Endodermal cell (in vitro differentiated cells): ENCODE measurements around the gene CCDC146. TPM values are rescaled to one million over a fixed set of nuclear protein-coding genes. Genes with fewer than 3 reads are reported as not detected.

ENCODE experiments used
- DNase-seq: peaks from one replicate; pipeline ENCODE4 v3.0.0-alpha.2; 2017
- H3K27ac ChIP-seq: 2 replicates; pipeline ENCODE4 v1.5.1; 2013; ENCODE audit warnings: mild to moderate bottlenecking, low read depth, low read length, moderate library complexity
- H3K27me3 ChIP-seq: 2 replicates; pipeline ENCODE4 v1.6.1; 2013; ENCODE audit warnings: mild to moderate bottlenecking, low read length, moderate library complexity; ENCODE audit not compliant: insufficient read depth, control insufficient read depth, poor library complexity, severe bottlenecking
- H3K36me3 ChIP-seq: 2 replicates; pipeline ENCODE4 v1.7.0; 2013; ENCODE audit warnings: mild to moderate bottlenecking, low read length, moderate library complexity; ENCODE audit not compliant: control insufficient read depth, insufficient read depth
- H3K4me1 ChIP-seq: one replicate; pipeline ENCODE4 v1.7.0; 2013; ENCODE audit warnings: low read length; ENCODE audit not compliant: control insufficient read depth, insufficient read depth
- H3K4me3 ChIP-seq: 2 replicates; pipeline ENCODE4 v1.5.1; 2013; ENCODE audit warnings: mild to moderate bottlenecking, low read length, moderate library complexity
- H3K9ac ChIP-seq: 2 replicates; pipeline ENCODE4 v1.6.1; 2013; ENCODE audit warnings: mild to moderate bottlenecking, low read length, moderate library complexity; ENCODE audit not compliant: poor library complexity, severe bottlenecking; ENCODE audit errors: extremely low read depth
- H3K9me3 ChIP-seq: 2 replicates; pipeline ENCODE4 v1.6.1; 2013; ENCODE audit warnings: mild to moderate bottlenecking, low read length, moderate library complexity; ENCODE audit not compliant: control insufficient read depth
- H3K27ac Mint-ChIP-seq: 2 replicates; pipeline ENCODE4 v1.8.0; 2020; ENCODE audit warnings: mixed read lengths
- H3K27me3 Mint-ChIP-seq: 2 replicates; pipeline ENCODE4 v1.8.0; 2021; ENCODE audit warnings: mild to moderate bottlenecking, mixed read lengths; ENCODE audit not compliant: insufficient read depth
- H3K36me3 Mint-ChIP-seq: 2 replicates; pipeline ENCODE4 v1.8.0; 2020; ENCODE audit warnings: low read depth, mixed read lengths
- H3K4me1 Mint-ChIP-seq: 2 replicates; pipeline ENCODE4 v1.8.0; 2020; ENCODE audit warnings: mixed read lengths
- H3K4me3 Mint-ChIP-seq: 2 replicates; pipeline ENCODE4 v1.8.0; 2020; ENCODE audit warnings: mild to moderate bottlenecking, moderate library complexity, mixed read lengths
- H3K9me3 Mint-ChIP-seq: 2 replicates; pipeline ENCODE4 v1.8.0; 2020; ENCODE audit warnings: mild to moderate bottlenecking, mixed read lengths
- CTCF ChIP-seq: fragments of 200-600 bp; sonication (generic); conservative IDR thresholded peaks from 2 replicates; pipeline ENCODE4 v1.5.0; 2021; ENCODE audit warnings: antibody characterized with exemption, mild to moderate bottlenecking
- WGBS, 2 experiments: methylation state at CpG; one replicate each; pipeline versions ENCODE4 v1.1.5 to v1.1.7; 2013; ENCODE audit warnings: missing lambda C conversion rate in 2 of 2, mixed read lengths in 1 of 2; ENCODE audit not compliant: insufficient coverage in 1 of 2, insufficient read length in 1 of 2; 5-methylcytosine and 5-hydroxymethylcytosine counted together
- total RNA-seq, 2 donors: library from RNA; stranded (reverse); fragmentation: NEBNext Ultra II Directional in 1 of 2; extraction: Animal tissue kit (Norgen Biotek cat#: 25700) in 1 of 2; gene quantifications; 2 replicates in 1 of 2; 3 replicates in 1 of 2; pipeline ENCODE4 v1.2.1, GENCODE V29; 2021

Gene CCDC146
- total RNA-seq, 2 donors from 2014 or later: 2.7 to 5.2 TPM

DNA sequence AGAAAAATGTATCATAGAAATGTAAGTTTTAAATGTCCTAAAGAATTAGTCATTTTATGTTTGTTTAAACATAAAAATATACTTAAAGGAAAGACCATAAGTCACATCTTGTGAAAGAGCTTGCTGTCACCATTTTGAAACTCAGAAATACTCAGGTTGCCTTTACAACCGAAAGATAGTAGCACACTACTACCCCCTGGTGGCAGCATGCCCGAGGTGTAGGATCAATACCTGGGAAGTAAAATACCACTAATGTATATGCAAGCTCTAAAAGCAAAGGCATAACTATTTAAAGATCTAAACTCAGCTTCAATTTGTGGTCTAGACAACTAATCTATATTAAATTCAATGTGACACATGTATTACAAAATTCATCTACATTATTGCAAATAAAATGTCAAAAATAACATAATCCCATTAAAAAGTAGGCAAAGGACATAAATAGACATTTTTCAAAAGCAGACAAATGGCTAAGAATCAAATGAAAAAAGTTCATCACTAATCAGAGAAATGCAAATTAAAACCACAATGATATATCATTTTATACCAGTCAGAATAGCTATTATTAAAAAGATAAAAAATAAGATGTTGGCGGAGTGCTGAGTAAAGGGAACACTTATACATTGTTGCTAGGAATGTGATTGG, 124.9 kb downstream of the CCDC146 start:
- H3K4me1 ChIP-seq: no peaks in the 10 kb centered on the region
- peak; percentile 97 for TF ChIP-seq CTCF
- no peaks in the 10 kb centered on the region for H3K9me3 Mint-ChIP-seq
- peaks cover 9% of the 10 kb centered on the region for H3K4me1 Mint-ChIP-seq
- no peaks in the 10 kb centered on the region for H3K27me3 Mint-ChIP-seq
- H3K9ac ChIP-seq: no peak overlapping the region
- no peak overlapping the region for H3K4me3 Mint-ChIP-seq
- no peak overlapping the region for H3K27ac Mint-ChIP-seq
- WGBS, 2 experiments: 0% methylated on average over 2 of the region's 3 CpGs; no CpG with 5 or more reads in 1 of the 2 experiments
- no peaks in the 10 kb centered on the region for H3K27me3 ChIP-seq
- no peak overlapping the region for H3K4me3 ChIP-seq
- H3K36me3 Mint-ChIP-seq: no peaks in the 10 kb centered on the region
- DNase-seq: peak; percentile 96
- H3K9me3 ChIP-seq: no peaks in the 10 kb centered on the region
- H3K36me3 ChIP-seq: no peaks in the 10 kb centered on the region
- H3K27ac ChIP-seq: no peak overlapping the region

- DNase-seq: no peak
- no peaks in the 10 kb centered on the region for H3K9me3 Mint-ChIP-seq
- H3K4me3 Mint-ChIP-seq: no peak overlapping the region
- H3K27me3 ChIP-seq: no peaks in the 10 kb centered on the region
- H3K9ac ChIP-seq: no peak overlapping the region
- no peak for TF ChIP-seq CTCF
- no peak overlapping the region for H3K4me3 ChIP-seq
- H3K27me3 Mint-ChIP-seq: no peaks in the 10 kb centered on the region
- H3K9me3 ChIP-seq: no peaks in the 10 kb centered on the region
- no peaks in the 10 kb centered on the region for H3K36me3 ChIP-seq
- no peak overlapping the region for H3K27ac ChIP-seq
- no peak overlapping the region for H3K27ac Mint-ChIP-seq
- H3K4me1 ChIP-seq: no peaks in the 10 kb centered on the region
- H3K36me3 Mint-ChIP-seq: no peaks in the 10 kb centered on the region
- peaks cover 1% of the 10 kb centered on the region for H3K4me1 Mint-ChIP-seq
- WGBS, 2 experiments: 81% methylated on average over 2 of the region's 3 CpGs; no CpG with 5 or more reads in 1 of the 2 experiments
Observed at GRCh38 chr7:77248154-77248553, 125.7 kb downstream of the CCDC146 start.

DNA sequence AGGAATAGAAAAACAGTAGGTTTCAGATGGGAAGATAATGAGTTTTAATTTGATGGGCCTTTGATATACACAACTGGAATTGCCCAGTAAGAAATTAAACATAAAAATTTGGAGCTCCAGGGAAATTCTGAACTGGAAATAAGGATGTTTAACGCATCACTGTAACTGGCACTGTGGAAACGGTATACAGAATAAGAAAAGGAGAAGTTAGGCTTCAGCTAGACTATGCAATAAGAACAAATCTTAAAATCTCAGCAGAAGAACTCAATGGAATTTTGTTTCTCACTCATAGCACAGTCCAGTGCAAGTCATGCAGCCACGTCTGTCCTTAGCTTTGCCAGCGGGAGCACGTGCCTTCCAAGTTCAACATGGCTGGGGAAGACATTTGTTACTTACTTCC, 130.1 kb downstream of the CCDC146 start:
- WGBS, 2 experiments: 96 to 97% methylated on average over 5 of the region's 5 CpGs
- TF ChIP-seq CTCF: no peak
- no peak overlapping the region for H3K4me3 ChIP-seq
- H3K4me1 ChIP-seq: no peaks in the 10 kb centered on the region
- H3K36me3 Mint-ChIP-seq: no peaks in the 10 kb centered on the region
- no peak for DNase-seq
- H3K9me3 ChIP-seq: no peaks in the 10 kb centered on the region
- H3K36me3 ChIP-seq: no peaks in the 10 kb centered on the region
- no peak overlapping the region for H3K9ac ChIP-seq
- H3K9me3 Mint-ChIP-seq: no peaks in the 10 kb centered on the region
- H3K27ac ChIP-seq: no peak overlapping the region
- H3K27me3 Mint-ChIP-seq: no peaks in the 10 kb centered on the region
- no peak overlapping the region for H3K4me3 Mint-ChIP-seq
- H3K4me1 Mint-ChIP-seq: peaks cover 1% of the 10 kb centered on the region
- H3K27ac Mint-ChIP-seq: no peak overlapping the region
- no peaks in the 10 kb centered on the region for H3K27me3 ChIP-seq
